GM12873 (cell line): Measurements from ENCODE around the gene POMT1.

ENCODE experiments used
- CTCF ChIP-seq: IDR thresholded peaks from 2 replicates; pipeline ENCODE4 v1.5.1; 2012; ENCODE audit warnings: low read depth, mild to moderate bottlenecking, moderate library complexity, low read length, control low read depth; ENCODE audit not compliant: insufficient read depth; ENCODE audit errors: missing control alignments

The POMT1 gene

GRCh38 chr9:131474711-131475110, 28.0 kb upstream of the POMT1 start:
- TF ChIP-seq CTCF: no peak

- no peak for TF ChIP-seq CTCF
Measured at GRCh38 chr9:131475111-131475955, 27.4 kb upstream of the POMT1 start.

GRCh38 chr9:131475956-131476776, 26.6 kb upstream of the POMT1 start:
- peak; percentile 45 for TF ChIP-seq CTCF

GRCh38 chr9:131476777-131477345, 25.9 kb upstream of the POMT1 start:
- TF ChIP-seq CTCF: no peak

GRCh38 chr9:131477367-131477766, 25.4 kb upstream of the POMT1 start:
- no peak for TF ChIP-seq CTCF

- no peak for TF ChIP-seq CTCF
Measured at GRCh38 chr9:131477816-131478419, 24.8 kb upstream of the POMT1 start.
